GM12878 (cell line): ENCODE data around the gene A2ML1. TPM values are rescaled to one million over a fixed set of nuclear protein-coding genes. Genes with fewer than 3 reads are reported as not detected.

Source experiments
- ATAC-seq: fragments of 200-7000 bp; cut with Tn5 transposase; 3 replicates; pipeline ENCODE4 v1.9.1; 2020; ENCODE audit warnings: mild to moderate bottlenecking, moderate library complexity
- BruUV-seq: library from RNA; stranded (reverse); fragments of 400-500 nt; replicated peaks from 2 replicates; lab custom pipeline; 2021; lab: Mats Ljungman, UMichigan
- CTCF ChIA-PET: fragments of 300-600 bp; sonication (Branson Sonifier 250); formaldehyde crosslinking; extraction: SDS; loops from one replicate; lab custom pipeline; 2021; ENCODE audit warnings: inconsistent platforms; lab: Yijun Ruan, JAX
- POLR2A ChIA-PET: fragments of 350-600 bp; formaldehyde crosslinking; extraction: SDS; loops from one replicate; lab custom pipeline; 2021; ENCODE audit warnings: inconsistent platforms; lab: Charles Lee
- RAD21 ChIA-PET: fragments of 300-600 bp; sonication (Branson Sonifier 250); formaldehyde crosslinking; loops from one replicate; lab custom pipeline; 2023; ENCODE audit warnings: antibody characterized with exemption; ENCODE audit not compliant: unreplicated experiment; lab: Charles Lee
- SMC1A ChIA-PET: fragments of 300-600 bp; sonication (Branson Sonifier 250); formaldehyde crosslinking; loops from one replicate; lab custom pipeline; 2023; ENCODE audit not compliant: unreplicated experiment, uncharacterized antibody; lab: Charles Lee
- DNase-seq: peaks from one replicate; pipeline ENCODE4 v3.0.0-alpha.2; 2011; ENCODE audit warnings: low read depth, low spot score
- FAIRE-seq: peaks from 3 replicates; lab custom pipeline; 2011; peaks lifted over from hg19 to GRCh38; lab: Jason Lieb, UNC
- H2AFZ ChIP-seq: 2 replicates; pipeline ENCODE4 v1.6.0; 2011; ENCODE audit warnings: low read depth, low read length, control low read depth; ENCODE audit not compliant: control insufficient read depth
- H3K27ac ChIP-seq: 2 replicates; pipeline ENCODE4 v1.5.1; 2011; ENCODE audit warnings: control low read depth; ENCODE audit not compliant: control insufficient read depth, insufficient read depth
- H3K27me3 ChIP-seq, 2 experiments: replicated peaks in 1 of 2; 2 replicates each; pipeline versions ENCODE4 v1.6.0 to v1.6.1; 2011; ENCODE audit warnings: low read length in 1 of 2; ENCODE audit not compliant: control insufficient read depth in 2 of 2, insufficient read depth in 2 of 2
- H3K36me3 ChIP-seq, 2 experiments: 2 replicates each; pipeline ENCODE4 v1.5.1; 2011; ENCODE audit warnings: low read length in 1 of 2; ENCODE audit not compliant: control insufficient read depth in 2 of 2, insufficient read depth in 2 of 2
- H3K4me1 ChIP-seq: 2 replicates; pipeline ENCODE4 v1.6.1; 2011; ENCODE audit warnings: mild to moderate bottlenecking, low read length, moderate library complexity, mixed read lengths; ENCODE audit not compliant: control insufficient read depth, insufficient read depth
- H3K4me2 ChIP-seq: 2 replicates; pipeline ENCODE4 v1.6.0; 2011; ENCODE audit warnings: control low read depth; ENCODE audit not compliant: control insufficient read depth, insufficient read depth
- H3K4me3 ChIP-seq: fragments of 200-600 bp; sonication (generic); 2 replicates; pipeline ENCODE4 v1.5.1; 2016
- H3K79me2 ChIP-seq: 2 replicates; pipeline ENCODE4 v1.6.0; 2011; ENCODE audit warnings: low read length; ENCODE audit not compliant: control insufficient read depth, insufficient read depth
- H3K9ac ChIP-seq: 2 replicates; pipeline ENCODE4 v1.8.0; 2011; ENCODE audit warnings: low read length, control low read depth, mixed read lengths; ENCODE audit not compliant: control insufficient read depth, insufficient read depth
- H3K9me3 ChIP-seq: replicated peaks from 3 replicates; pipeline ENCODE4 v1.5.1; 2011; ENCODE audit warnings: mild to moderate bottlenecking, low read length; ENCODE audit not compliant: control insufficient read depth, insufficient read depth
- H4K20me1 ChIP-seq: 2 replicates; pipeline ENCODE4 v1.6.0; 2011; ENCODE audit not compliant: control insufficient read depth, insufficient read depth
- BCL11A ChIP-seq: IDR thresholded peaks from 2 replicates; pipeline ENCODE4 v1.6.1; 2011; ENCODE audit warnings: low read depth, low read length
- EP300 ChIP-seq, 2 experiments: fragments of 150-350 bp in 1 of 2; IDR thresholded peaks; 2 replicates each; pipeline ENCODE4 v1.6.1; 2011 to 2012; ENCODE audit warnings: low read depth in 2 of 2, low read length in 2 of 2, borderline replicate concordance in 1 of 2, improper control_type of control experiment in 1 of 2, inconsistent platforms in 1 of 2; ENCODE audit not compliant: control insufficient read depth in 1 of 2
- YBX1 ChIP-seq: fragments of 450-650 bp; IDR thresholded peaks from 2 replicates; pipeline ENCODE4 v1.6.1; 2016; ENCODE audit warnings: antibody characterized with exemption
- ZNF592 ChIP-seq: fragments of 450-650 bp; IDR thresholded peaks from 2 replicates; pipeline ENCODE4 v1.6.1; 2017; ENCODE audit warnings: mild to moderate bottlenecking, moderate library complexity
- ZNF622 ChIP-seq: fragments of 450-650 bp; IDR thresholded peaks from 2 replicates; pipeline ENCODE4 v1.6.1; 2017; ENCODE audit warnings: mild to moderate bottlenecking, inconsistent platforms
- WGBS: methylation state at CpG from one replicate; pipeline ENCODE4 v1.1.6; 2016; ENCODE audit warnings: low lambda C conversion rate; ENCODE audit not compliant: insufficient replicate concordance, insufficient coverage; ENCODE audit errors: missing lambda C conversion rate; 5-methylcytosine and 5-hydroxymethylcytosine counted together
- in situ Hi-C: fragments of 300-500 bp; cut with MboI; formaldehyde crosslinking; loops from 9 replicates; pipeline ENCODE4 v1.14.3; 2018; ENCODE audit warnings: mixed read lengths
- intact Hi-C: fragments of 100-400 bp; cut with micrococcal nuclease; formaldehyde crosslinking; loops from one replicate; pipeline ENCODE4 v1.14.2; 2022; ENCODE audit not compliant: unreplicated experiment
- polyA plus RNA-seq, 11 experiments: library from polyadenylated mRNA; depleted of rRNA in 4 of 11; unstranded in 6 of 11; stranded (reverse) in 5 of 11; fragments of >200 nt; fragmentation: Nextera tagmentation in 4 of 11; fragmentation: Illumina TruSeq in 1 of 11; extraction: Ambion mirVana in 4 of 11; extraction: Trizol in 1 of 11; gene quantifications; 1 replicate in 1 of 11; 2 replicates in 10 of 11; pipeline versions ENCODE4 v1.2.1 to v1.2.3, GENCODE V29; 2011 to 2016; ENCODE audit warnings: inconsistent platforms in 2 of 11, missing spikeins in 2 of 11, low read depth in 1 of 11
- total RNA-seq, 4 experiments: library from RNA; depleted of rRNA in 3 of 4; stranded (reverse); fragments of >200 nt in 3 of 4; fragmentation: Illumina TruSeq in 1 of 4; extraction: Trizol in 1 of 4; gene quantifications; 2 replicates each; pipeline versions ENCODE4 v1.2.1 to v1.2.3, GENCODE V29; 2013 to 2021

A2ML1 gene
- total and polyA plus RNA-seq, 10 of the 15 experiments (the other 5 are each of a cell fraction or from before 2014, with no cell fraction given) = not detected

- TF ChIP-seq ZNF592 = no peak
- no peak for TF ChIP-seq BCL11A
- TF ChIP-seq ZNF622 = no peak
- TF ChIP-seq YBX1 = no peak
- TF ChIP-seq, all 136 proteins: peak for 0
Measured at GRCh38 chr12:8905546-8905945, 83.1 kb downstream of the A2ML1 start (continued).

- ChIA-PET SMC1A (no interaction called here), RAD21 (no interaction called here)
- Histone ChIP-seq H3K36me3 (no peaks in the 10 kb centered on the region), H3K4me2 (no peak overlapping the region), H3K9ac (no peak overlapping the region)
- TF ChIP-seq EP300 (IDR thresholded peaks at IDR 0.05; ENCODE audit: borderline replicate concordance in 1 of 2, control insufficient read depth in 1 of 2, low read depth in 2 of 2, low read length in 2 of 2) = no peak
- TF ChIP-seq, all 136 proteins: peak for 0
- FAIRE-seq = no peak
- 62% methylated on average over 15 of the region's 16 CpGs for WGBS
- Histone ChIP-seq H2AFZ (no peak overlapping the region), H3K27me3 (no peaks in the 10 kb centered on the region), H4K20me1 (no peaks in the 10 kb centered on the region), H3K4me1 (no peaks in the 10 kb centered on the region), H3K79me2 (no peaks in the 10 kb centered on the region), H3K27ac (no peak overlapping the region), H3K9me3 (no peaks in the 10 kb centered on the region; the same call in 2 of the 3 replicates), H3K4me3 (no peak overlapping the region)
- no peak for DNase-seq
- ChIA-PET POLR2A (no interaction called here), CTCF (interaction anchor here (1.0 to 1.9 kb wide), 2 partner anchors 17 to 142 kb away, joined by 3 to 7 read pairs; no protein-coding TSS in a partner anchor)
- no peak for ATAC-seq
- intact Hi-C loops (no loop called here), in situ Hi-C loops (no loop called here)
- no TSS peak for BruUV-seq
Measured at GRCh38 chr12:8906266-8907180, 84.1 kb downstream of the A2ML1 start.
